Measurements from ENCODE around the gene PRMT2. TPM values are rescaled to one million over a fixed set of nuclear protein-coding genes. Genes with fewer than 3 reads are reported as not detected.
A peak's percentile ranks its signal among the peaks of the same experiment; 100 is the strongest.

Gene PRMT2
- 88.7 TPM for polyA plus RNA-seq
- long read RNA-seq, donor 1, transcript PRMT2-204 (6 exons, 954 nt), result minor isoform, 6 of 24 reads
- long read RNA-seq, donor 1, transcript PRMT2-206 (11 exons, 2,131 nt), result major isoform, 7 of 24 reads
- long read RNA-seq, donor 1, partial matches to known transcripts, result 8 of 24 reads
- long read RNA-seq, donor 1, other reads (novel, unspliced or antisense), result 0 of 24 reads
- long read RNA-seq, donor 2, transcript PRMT2-204 (6 exons, 954 nt), result minor isoform, 5 of 34 reads
- long read RNA-seq, donor 2, transcript PRMT2-206 (11 exons, 2,131 nt), result major isoform, 9 of 34 reads
- long read RNA-seq, donor 2, partial matches to known transcripts, result 18 of 34 reads
- long read RNA-seq, donor 2, other reads (novel, unspliced or antisense), result 0 of 34 reads
- long read RNA-seq, donor 3, transcript PRMT2-204 (6 exons, 954 nt), result minor isoform, 7 of 55 reads
- long read RNA-seq, donor 3, transcript PRMT2-206 (11 exons, 2,131 nt), result major isoform, 15 of 55 reads
- long read RNA-seq, donor 3, partial matches to known transcripts, result 26 of 55 reads
- long read RNA-seq, donor 3, other reads (novel, unspliced or antisense), result 0 of 55 reads
- long read RNA-seq, donor 4, partial matches to known transcripts, result 0 of 4 reads
- long read RNA-seq, donor 4, other reads (novel, unspliced or antisense), result 0 of 4 reads
- long read RNA-seq, donor 5, full-length matches to known transcripts, result 12 of 29 reads
- long read RNA-seq, donor 5, partial matches to known transcripts, result 17 of 29 reads
- long read RNA-seq, donor 5, other reads (novel, unspliced or antisense), result 0 of 29 reads
- long read RNA-seq, donor 6, transcript PRMT2-206 (11 exons, 2,131 nt), result major isoform, 11 of 77 reads
- long read RNA-seq, donor 6, partial matches to known transcripts, result 60 of 77 reads
- long read RNA-seq, donor 6, other reads (novel, unspliced or antisense), result 0 of 77 reads
- long read RNA-seq, donor 7, partial matches to known transcripts, result 24 of 31 reads
- long read RNA-seq, donor 7, other reads (novel, unspliced or antisense), result 0 of 31 reads
- long read RNA-seq, donor 8, transcript PRMT2-204 (6 exons, 954 nt), result minor isoform, 6 of 62 reads
- long read RNA-seq, donor 8, transcript PRMT2-206 (11 exons, 2,131 nt), result major isoform, 14 of 62 reads
- long read RNA-seq, donor 8, partial matches to known transcripts, result 35 of 62 reads
- long read RNA-seq, donor 8, other reads (novel, unspliced or antisense), result 0 of 62 reads
- long read RNA-seq, donor 9, transcript PRMT2-206 (11 exons, 2,131 nt), result major isoform, 7 of 58 reads
- long read RNA-seq, donor 9, partial matches to known transcripts, result 46 of 58 reads
- long read RNA-seq, donor 9, other reads (novel, unspliced or antisense), result 0 of 58 reads
- long read RNA-seq, donor 10, transcript PRMT2-206 (11 exons, 2,131 nt), result major isoform, 11 of 59 reads
- long read RNA-seq, donor 10, transcript PRMT2-204 (6 exons, 954 nt), result minor isoform, 10 of 59 reads
- long read RNA-seq, donor 10, transcript PRMT2-203 (12 exons, 2,688 nt), result minor isoform, 7 of 59 reads
- long read RNA-seq, donor 10, partial matches to known transcripts, result 30 of 59 reads
- long read RNA-seq, donor 10, other reads (novel, unspliced or antisense), result 0 of 59 reads
- long read RNA-seq, donor 11, transcript PRMT2-206 (11 exons, 2,131 nt), result major isoform, 11 of 48 reads
- long read RNA-seq, donor 11, partial matches to known transcripts, result 31 of 48 reads
- long read RNA-seq, donor 11, other reads (novel, unspliced or antisense), result 0 of 48 reads

GRCh38 chr21:46635324-46636180, at the start of gene PRMT2:
Gene PRMT2, plus strand, starts transcription at chr21:46635674. Its CDS starts 1,278 bp downstream, at chr21:46636952.
- Histone ChIP-seq H3K4me1 (ENCODE audit: control insufficient read depth, insufficient read depth, low read length) (peaks cover 3% of the 10 kb centered on the region), H3K9me3 (ENCODE audit: control insufficient read depth, low read depth, low read length) (no peaks in the 10 kb centered on the region), H3K27ac (ENCODE audit: low read length) (peak within 1 kb of the TSS; percentile 99), H3K27me3 (ENCODE audit: control insufficient read depth, insufficient read depth, low read length) (no peaks in the 10 kb centered on the region), H3K4me3 (ENCODE audit: low read length) (peak within 1 kb of the TSS; percentile 99), H3K36me3 (ENCODE audit: control insufficient read depth, insufficient read depth, low read length) (peaks cover 5% of the 10 kb centered on the region)
- WGBS (ENCODE audit: insufficient coverage, low lambda C conversion rate), result no CpG with 5 or more reads among the region's 90 CpGs
- peak; percentile 97 to 99 for DNase-seq

- H3K4me1 ChIP-seq (ENCODE audit: control insufficient read depth, insufficient read depth, low read length), result no peaks in the 10 kb centered on the region
- DNase-seq, result no peak
- 80% methylated on average over 1 of the region's 8 CpGs for WGBS (ENCODE audit: insufficient coverage, low lambda C conversion rate)
Observed at GRCh38 chr21:46594276-46594675, 41.2 kb upstream of the PRMT2 start.

GRCh38 chr21:46596201-46596600, 39.3 kb upstream of the PRMT2 start:
- peaks cover 16% of the 10 kb centered on the region for H3K9me3 ChIP-seq (ENCODE audit: control insufficient read depth, low read depth, low read length)
- H3K36me3 ChIP-seq (ENCODE audit: control insufficient read depth, insufficient read depth, low read length), result no peaks in the 10 kb centered on the region
- WGBS (ENCODE audit: insufficient coverage, low lambda C conversion rate), result no CpG with 5 or more reads among the region's 1 CpG
- H3K27me3 ChIP-seq (ENCODE audit: control insufficient read depth, insufficient read depth, low read length), result no peaks in the 10 kb centered on the region
- H3K4me3 ChIP-seq (ENCODE audit: low read length), result no peak overlapping the region
- no peak overlapping the region for H3K27ac ChIP-seq (ENCODE audit: low read length)
- no peaks in the 10 kb centered on the region for H3K4me1 ChIP-seq (ENCODE audit: control insufficient read depth, insufficient read depth, low read length)
- no peak for DNase-seq

More at GRCh38 chr21:46594276-46594675, 41.2 kb upstream of the PRMT2 start:
- Histone ChIP-seq H3K27me3 (ENCODE audit: control insufficient read depth, insufficient read depth, low read length) (no peaks in the 10 kb centered on the region), H3K36me3 (ENCODE audit: control insufficient read depth, insufficient read depth, low read length) (no peaks in the 10 kb centered on the region), H3K9me3 (ENCODE audit: control insufficient read depth, low read depth, low read length) (peaks cover 16% of the 10 kb centered on the region), H3K27ac (ENCODE audit: low read length) (no peak overlapping the region), H3K4me3 (ENCODE audit: low read length) (no peak overlapping the region)

GRCh38 chr21:46597031-46597430, 38.4 kb upstream of the PRMT2 start:
- Histone ChIP-seq H3K36me3 (ENCODE audit: control insufficient read depth, insufficient read depth, low read length) (no peaks in the 10 kb centered on the region), H3K4me1 (ENCODE audit: control insufficient read depth, insufficient read depth, low read length) (no peaks in the 10 kb centered on the region), H3K27ac (ENCODE audit: low read length) (no peak overlapping the region), H3K9me3 (ENCODE audit: control insufficient read depth, low read depth, low read length) (peaks cover 16% of the 10 kb centered on the region), H3K27me3 (ENCODE audit: control insufficient read depth, insufficient read depth, low read length) (peaks cover 2% of the 10 kb centered on the region), H3K4me3 (ENCODE audit: low read length) (no peak overlapping the region)
- no peak for DNase-seq
- no CpG with 5 or more reads among the region's 8 CpGs for WGBS (ENCODE audit: insufficient coverage, low lambda C conversion rate)

- peaks cover 3% of the 10 kb centered on the region for H3K27me3 ChIP-seq (ENCODE audit: control insufficient read depth, insufficient read depth, low read length)
- H3K4me3 ChIP-seq (ENCODE audit: low read length), result no peak overlapping the region
- no CpG with 5 or more reads among the region's 20 CpGs for WGBS (ENCODE audit: insufficient coverage, low lambda C conversion rate)
- no peaks in the 10 kb centered on the region for H3K4me1 ChIP-seq (ENCODE audit: control insufficient read depth, insufficient read depth, low read length)
- no peaks in the 10 kb centered on the region for H3K36me3 ChIP-seq (ENCODE audit: control insufficient read depth, insufficient read depth, low read length)
- no peak for DNase-seq
- H3K9me3 ChIP-seq (ENCODE audit: control insufficient read depth, low read depth, low read length), result peaks cover 16% of the 10 kb centered on the region
- no peak overlapping the region for H3K27ac ChIP-seq (ENCODE audit: low read length)
Observed at GRCh38 chr21:46597896-46598343, 37.6 kb upstream of the PRMT2 start.

GRCh38 chr21:46598581-46599572, 36.6 kb upstream of the PRMT2 start:
- peaks cover 3% of the 10 kb centered on the region for H3K27me3 ChIP-seq (ENCODE audit: control insufficient read depth, insufficient read depth, low read length)
- DNase-seq, result peak in 1 of 2 donors; percentile 23
- H3K27ac ChIP-seq (ENCODE audit: low read length), result no peak overlapping the region
- no peak overlapping the region for H3K4me3 ChIP-seq (ENCODE audit: low read length)
- H3K36me3 ChIP-seq (ENCODE audit: control insufficient read depth, insufficient read depth, low read length), result no peaks in the 10 kb centered on the region
- no peaks in the 10 kb centered on the region for H3K4me1 ChIP-seq (ENCODE audit: control insufficient read depth, insufficient read depth, low read length)
- 6% methylated on average over 3 of the region's 38 CpGs for WGBS (ENCODE audit: insufficient coverage, low lambda C conversion rate)
- peaks cover 16% of the 10 kb centered on the region for H3K9me3 ChIP-seq (ENCODE audit: control insufficient read depth, low read depth, low read length)

GRCh38 chr21:46600305-46600704, 35.2 kb upstream of the PRMT2 start:
- WGBS (ENCODE audit: insufficient coverage, low lambda C conversion rate), result no CpG with 5 or more reads among the region's 5 CpGs
- peaks cover 6% of the 10 kb centered on the region for H3K27me3 ChIP-seq (ENCODE audit: control insufficient read depth, insufficient read depth, low read length)
- no peak overlapping the region for H3K4me3 ChIP-seq (ENCODE audit: low read length)
- peaks cover 9% of the 10 kb centered on the region for H3K9me3 ChIP-seq (ENCODE audit: control insufficient read depth, low read depth, low read length)
- no peaks in the 10 kb centered on the region for H3K36me3 ChIP-seq (ENCODE audit: control insufficient read depth, insufficient read depth, low read length)
- DNase-seq, result no peak
- no peak overlapping the region for H3K27ac ChIP-seq (ENCODE audit: low read length)
- no peaks in the 10 kb centered on the region for H3K4me1 ChIP-seq (ENCODE audit: control insufficient read depth, insufficient read depth, low read length)

GRCh38 chr21:46600978-46601377, 34.5 kb upstream of the PRMT2 start:
- Histone ChIP-seq H3K4me3 (ENCODE audit: low read length) (no peak overlapping the region), H3K4me1 (ENCODE audit: control insufficient read depth, insufficient read depth, low read length) (no peaks in the 10 kb centered on the region), H3K27ac (ENCODE audit: low read length) (no peak overlapping the region), H3K9me3 (ENCODE audit: control insufficient read depth, low read depth, low read length) (peaks cover 9% of the 10 kb centered on the region), H3K36me3 (ENCODE audit: control insufficient read depth, insufficient read depth, low read length) (no peaks in the 10 kb centered on the region), H3K27me3 (ENCODE audit: control insufficient read depth, insufficient read depth, low read length) (peaks cover 6% of the 10 kb centered on the region)
- no CpG with 5 or more reads among the region's 9 CpGs for WGBS (ENCODE audit: insufficient coverage, low lambda C conversion rate)
- no peak for DNase-seq

Data from large intestine (tissue), 12 donors.